ENCODE data around the gene RBM8A. TPM values are rescaled to one million over a fixed set of nuclear protein-coding genes. Genes with fewer than 3 reads are reported as not detected.

Gene RBM8A
- total and polyA plus RNA-seq, 7 donors = 82.9 to 527 (median 207) TPM

- Histone ChIP-seq H3K36me3 (ENCODE audit: insufficient read depth in 1 of 2, low read depth in 1 of 2) (no peaks in the 10 kb centered on the region), H3K4me1 (no peaks in the 10 kb centered on the region), H3K27ac (no peak overlapping the region), H3K4me3 (no peak overlapping the region), H3K27me3 (ENCODE audit: insufficient read depth in 3 of 3, low read length in 2 of 3) (no peaks in the 10 kb centered on the region), H3K9me3 (no peaks in the 10 kb centered on the region)
- intact Hi-C loops (cut with DNase I) = no loop called here
- no peak for DNase-seq
- 73 to 85% (median 76%) methylated on average over 2 of the region's 2 CpGs for WGBS, 3 donors
- TF ChIP-seq CTCF (IDR thresholded peaks at IDR 0.05) = no peak
- no peak for ATAC-seq
Observed at GRCh38 chr1:145878724-145879123, 48.6 kb downstream of the RBM8A start.

GRCh38 chr1:145877923-145878486, 49.3 kb downstream of the RBM8A start:
- intact Hi-C loops (cut with DNase I) = no loop called here
- no peaks in the 10 kb centered on the region for H3K27me3 ChIP-seq (ENCODE audit: insufficient read depth in 3 of 3, low read length in 2 of 3)
- no peak overlapping the region for H3K4me3 ChIP-seq
- no peak overlapping the region for H3K27ac ChIP-seq
- TF ChIP-seq CTCF (IDR thresholded peaks at IDR 0.05) = no peak
- peaks cover under 1% of the 10 kb centered on the region for H3K4me1 ChIP-seq
- ATAC-seq = no peak
- no peaks in the 10 kb centered on the region for H3K36me3 ChIP-seq (ENCODE audit: insufficient read depth in 1 of 2, low read depth in 1 of 2)
- no peak for DNase-seq
- no peaks in the 10 kb centered on the region for H3K9me3 ChIP-seq
- 88 to 92% (median 89%) methylated on average over 7 of the region's 7 CpGs for WGBS, 3 donors

GRCh38 chr1:145874646-145875045, 52.6 kb downstream of the RBM8A start:
- WGBS, 3 donors = 95 to 98% (median 97%) methylated on average over 12 of the region's 12 CpGs
- intact Hi-C loops (cut with DNase I) = no loop called here
- ATAC-seq = no peak

GRCh38 chr1:145871994-145872924, 55.0 kb downstream of the RBM8A start:
- Histone ChIP-seq H3K27ac (peak overlapping the region; percentile 88), H3K4me1 (peaks cover 23% of the 10 kb centered on the region), H3K4me3 (peak overlapping the region; percentile 81), H3K36me3 (ENCODE audit: insufficient read depth in 1 of 2, low read depth in 1 of 2) (peaks cover 0 to 9% of the 10 kb centered on the region in 2 donors), H3K27me3 (ENCODE audit: insufficient read depth in 3 of 3, low read length in 2 of 3) (no peaks in the 10 kb centered on the region), H3K9me3 (no peaks in the 10 kb centered on the region)
- 7 to 13% (median 9%) methylated on average over 45 to 47 of the region's 47 CpGs for WGBS, 3 donors
- DNase-seq (peak; percentile 86 to 93), ATAC-seq (peak; percentile 93 to 95 (median 94))
- intact Hi-C loops (cut with DNase I) = no loop called here
- no peak for TF ChIP-seq CTCF (IDR thresholded peaks at IDR 0.05)

More at GRCh38 chr1:145874646-145875045, 52.6 kb downstream of the RBM8A start:
- peaks cover 23% of the 10 kb centered on the region for H3K4me1 ChIP-seq
- no peaks in the 10 kb centered on the region for H3K36me3 ChIP-seq (ENCODE audit: insufficient read depth in 1 of 2, low read depth in 1 of 2)
- no peak for DNase-seq
- H3K27me3 ChIP-seq (ENCODE audit: insufficient read depth in 3 of 3, low read length in 2 of 3) = no peaks in the 10 kb centered on the region
- no peak for TF ChIP-seq CTCF (IDR thresholded peaks at IDR 0.05)
- H3K27ac ChIP-seq = no peak overlapping the region
- H3K4me3 ChIP-seq = no peak overlapping the region
- H3K9me3 ChIP-seq = no peaks in the 10 kb centered on the region

Other genes with a start within 250 kb of the RBM8A start
- under 1 TPM in 2 of 4 donors, not detected in 2; 0.36 to 0.52 TPM for gene PDZK1, start 220.1 kb downstream of the RBM8A start, total RNA-seq
- 1 to 10 TPM in 1 of 3 donors, under 1 TPM in 1, not detected in 1; 0.15 to 1.6 TPM for gene PDZK1, start 220.1 kb downstream of the RBM8A start, polyA plus RNA-seq
- gene CD160, start 208.0 kb downstream of the RBM8A start, total RNA-seq = not detected
- under 1 TPM in 1 of 3 donors, not detected in 2; 0.03 TPM for gene CD160, start 208.0 kb downstream of the RBM8A start, polyA plus RNA-seq
- 10 to 100 TPM; 44.5 to 81.6 (median 62.8) TPM for gene RNF115, start 103.4 kb downstream of the RBM8A start, total RNA-seq
- gene RNF115, start 103.4 kb downstream of the RBM8A start, polyA plus RNA-seq = 10 to 100 TPM in 2 of 3 donors, 1 to 10 TPM in 1; 3.2 to 52.6 (median 24.9) TPM
- gene POLR3C, start 103.3 kb downstream of the RBM8A start, total RNA-seq = 10 to 100 TPM; 13.2 to 21.8 (median 18.9) TPM
- gene POLR3C, start 103.3 kb downstream of the RBM8A start, polyA plus RNA-seq = 10 to 100 TPM in 1 of 3 donors, 1 to 10 TPM in 2; 8.6 to 16.8 (median 9.9) TPM
- gene NUDT17, start 81.9 kb downstream of the RBM8A start, total RNA-seq = 1 to 10 TPM; 1.4 to 2.9 (median 1.7) TPM
- gene NUDT17, start 81.9 kb downstream of the RBM8A start, polyA plus RNA-seq = 1 to 10 TPM; 1.6 to 2.7 (median 1.9) TPM
- 10 to 100 TPM in 3 of 4 donors, 1 to 10 TPM in 1; 9.7 to 18.2 (median 15.3) TPM for gene PIAS3, start 68.4 kb downstream of the RBM8A start, total RNA-seq
- 10 to 100 TPM; 14.4 to 26.2 (median 19.1) TPM for gene PIAS3, start 68.4 kb downstream of the RBM8A start, polyA plus RNA-seq
- gene ANKRD35, start 41.6 kb downstream of the RBM8A start, total RNA-seq = 1 to 10 TPM; 2.6 to 6.0 (median 4.6) TPM
- gene ANKRD35, start 41.6 kb downstream of the RBM8A start, polyA plus RNA-seq = 10 to 100 TPM in 1 of 3 donors, 1 to 10 TPM in 2; 3.1 to 16.5 (median 7.8) TPM
- gene ITGA10, start 17.4 kb downstream of the RBM8A start, total RNA-seq = 10 to 100 TPM in 1 of 4 donors, 1 to 10 TPM in 3; 1.0 to 18.0 (median 5.4) TPM
- 10 to 100 TPM in 1 of 3 donors, 1 to 10 TPM in 2; 1.4 to 24.8 (median 1.7) TPM for gene ITGA10, start 17.4 kb downstream of the RBM8A start, polyA plus RNA-seq
- gene PEX11B, start 8.8 kb downstream of the RBM8A start, total RNA-seq = 10 to 100 TPM; 19.3 to 36.3 (median 23.1) TPM
- 10 to 100 TPM; 22.8 to 34.8 (median 29.4) TPM for gene PEX11B, start 8.8 kb downstream of the RBM8A start, polyA plus RNA-seq
- 10 to 100 TPM; 14.6 to 59.7 (median 38.0) TPM for gene LIX1L, start 30.5 kb upstream of the RBM8A start, total RNA-seq
- gene LIX1L, start 30.5 kb upstream of the RBM8A start, polyA plus RNA-seq = 10 to 100 TPM; 23.5 to 36.9 (median 28.1) TPM
- gene ANKRD34A, start 37.1 kb upstream of the RBM8A start, total RNA-seq = 10 to 100 TPM in 1 of 4 donors, 1 to 10 TPM in 2, under 1 TPM in 1; 0.42 to 12.3 (median 4.9) TPM
- gene ANKRD34A, start 37.1 kb upstream of the RBM8A start, polyA plus RNA-seq = 10 to 100 TPM in 1 of 3 donors, 1 to 10 TPM in 2; 6.6 to 14.7 (median 7.4) TPM
- 10 to 100 TPM; 30.5 to 62.5 (median 48.9) TPM for gene POLR3GL, start 37.2 kb upstream of the RBM8A start, total RNA-seq
- gene POLR3GL, start 37.2 kb upstream of the RBM8A start, polyA plus RNA-seq = 100 to 1,000 TPM in 1 of 3 donors, 10 to 100 TPM in 2; 59.9 to 139 (median 98.1) TPM
- gene TXNIP, start 69.1 kb upstream of the RBM8A start, total RNA-seq = 1,000 to 10,000 TPM in 3 of 4 donors, 100 to 1,000 TPM in 1; 887 to 2,747 (median 1,374) TPM
- 1,000 to 10,000 TPM; 1,253 to 1,929 (median 1,863) TPM for gene TXNIP, start 69.1 kb upstream of the RBM8A start, polyA plus RNA-seq
- gene HJV, start 94.3 kb upstream of the RBM8A start, total RNA-seq = 100 to 1,000 TPM; 240 to 354 (median 317) TPM
- 100 to 1,000 TPM in 2 of 3 donors, 10 to 100 TPM in 1; 38.1 to 314 (median 168) TPM for gene HJV, start 94.3 kb upstream of the RBM8A start, polyA plus RNA-seq
- gene NBPF10, start 217.3 kb upstream of the RBM8A start, total RNA-seq = 1 to 10 TPM in 3 of 4 donors, under 1 TPM in 1; 0.86 to 2.4 (median 1.4) TPM
- gene NBPF10, start 217.3 kb upstream of the RBM8A start, polyA plus RNA-seq = 1 to 10 TPM in 1 of 3 donors, under 1 TPM in 2; 0.37 to 1.3 (median 0.43) TPM

Measured in psoas muscle (tissue), 8 donors.